PC-9 (cell line): Measurements from ENCODE around the gene RAB25. TPM values are rescaled to one million over a fixed set of nuclear protein-coding genes. Genes with fewer than 3 reads are reported as not detected.
A peak's percentile ranks its signal among the peaks of the same experiment; 100 is the strongest.

Experiments
- BruUV-seq: library from RNA; stranded (reverse); fragments of 400-500 nt; replicated peaks from 2 replicates; lab custom pipeline; 2021; lab: Mats Ljungman, UMichigan
- CTCF ChIA-PET: fragments of 300-600 bp; sonication (Branson Sonifier 250); formaldehyde crosslinking; loops from one replicate; lab custom pipeline; 2022; ENCODE audit warnings: antibody characterized with exemption; lab: Charles Lee
- POLR2A ChIA-PET: fragments of 300-600 bp; sonication (Branson Sonifier 250); formaldehyde crosslinking; loops from one replicate; lab custom pipeline; 2022; ENCODE audit warnings: antibody characterized with exemption; ENCODE audit not compliant: unreplicated experiment; lab: Charles Lee
- DNase-seq, 2 experiments: peaks; one replicate each; pipeline versions ENCODE4 v3.0.0 to v3.0.0-alpha.2; 2015 to 2022; ENCODE audit warnings: mixed read lengths in 1 of 2
- H2AFZ ChIP-seq: fragments of 200-600 bp; sonication (generic); 2 replicates; pipeline ENCODE4 v1.8.1; 2017; ENCODE audit warnings: antibody characterized with exemption
- H3F3A ChIP-seq: fragments of 200-600 bp; sonication (generic); 2 replicates; pipeline ENCODE4 v1.8.1; 2017; ENCODE audit warnings: antibody characterized with exemption, mild to moderate bottlenecking, low read depth; ENCODE audit not compliant: insufficient read depth
- H3K27ac ChIP-seq: fragments of 200-600 bp; sonication (generic); 2 replicates; pipeline ENCODE4 v1.6.1; 2016; ENCODE audit warnings: mixed run types
- H3K27me3 ChIP-seq: fragments of 200-600 bp; sonication (generic); 2 replicates; pipeline ENCODE4 v1.6.1; 2016; ENCODE audit warnings: low read depth, mixed run types; ENCODE audit not compliant: insufficient read depth
- H3K36me3 ChIP-seq: fragments of 200-600 bp; sonication (generic); 2 replicates; pipeline ENCODE4 v1.6.1; 2016; ENCODE audit warnings: low read depth, mixed run types
- H3K4me1 ChIP-seq: fragments of 200-600 bp; sonication (generic); replicated peaks from 2 replicates; pipeline ENCODE4 v1.6.1; 2016; ENCODE audit warnings: mixed run types; ENCODE audit not compliant: insufficient read depth
- H3K4me2 ChIP-seq: fragments of 200-600 bp; sonication (generic); 2 replicates; pipeline ENCODE4 v1.6.1; 2017; ENCODE audit warnings: mixed run types
- H3K4me3 ChIP-seq: fragments of 200-600 bp; sonication (generic); 2 replicates; pipeline ENCODE4 v1.6.1; 2016; ENCODE audit warnings: mixed run types
- H3K79me2 ChIP-seq: fragments of 200-600 bp; sonication (generic); 2 replicates; pipeline ENCODE4 v1.6.1; 2017; ENCODE audit warnings: low read depth, mixed run types
- H3K9me2 ChIP-seq: fragments of 200-600 bp; sonication (generic); 2 replicates; pipeline ENCODE4 v1.8.1; 2017; ENCODE audit warnings: mild to moderate bottlenecking; ENCODE audit not compliant: insufficient read depth
- H3K9me3 ChIP-seq: fragments of 200-600 bp; sonication (generic); 2 replicates; pipeline ENCODE4 v1.8.1; 2016; ENCODE audit warnings: low read depth; ENCODE audit not compliant: insufficient read depth
- H4K20me1 ChIP-seq: fragments of 200-600 bp; sonication (generic); 2 replicates; pipeline ENCODE4 v1.8.1; 2017; ENCODE audit not compliant: insufficient read depth
- EZH2 ChIP-seq: fragments of 200-600 bp; sonication (generic); IDR thresholded peaks from 2 replicates; pipeline ENCODE4 v1.8.0; 2017; ENCODE audit warnings: antibody characterized with exemption, low read depth
- intact Hi-C: fragments of 100-400 bp; cut with micrococcal nuclease; formaldehyde crosslinking; loops from one replicate; pipeline ENCODE4 v1.10.0; 2022; ENCODE audit not compliant: unreplicated experiment
- total RNA-seq: library from RNA; stranded (reverse); gene quantifications from 2 replicates; pipeline ENCODE4 v1.2.3, GENCODE V29; 2021
- TF ChIP-seq, protein P1 (sequence below): fragments of 200-600 bp; sonication (generic); conservative IDR thresholded peaks from 2 replicates; pipeline ENCODE4 v1.6.1; 2017; ENCODE audit warnings: mixed run types, antibody characterized with exemption, mild to moderate bottlenecking, moderate library complexity

Gene RAB25
- total RNA-seq, 1 experiment from 2014 or later: 129 TPM

DNA sequence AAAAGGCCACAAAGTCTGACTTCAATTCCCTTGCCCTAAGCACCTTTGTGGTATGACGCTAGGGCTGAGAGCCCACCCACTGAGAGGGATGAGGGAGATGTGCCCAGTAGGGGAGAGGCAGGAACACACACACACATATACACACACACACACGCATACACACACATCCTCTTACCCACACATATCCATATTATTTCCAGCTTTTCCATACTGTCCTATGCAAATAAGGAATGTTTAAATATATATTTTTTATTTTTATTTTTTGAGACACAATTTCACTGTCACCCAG lies 3.0 kb downstream of the RAB25 start:
- peaks cover 18% of the 10 kb centered on the region for H3K4me1 ChIP-seq
- DNase-seq: no peak
- BruUV-seq: no TSS peak
- no peaks in the 10 kb centered on the region for H3K9me3 ChIP-seq
- POLR2A ChIA-PET: interaction anchor here (0.6 kb wide), 1 partner anchor 208 kb away, joined by 4 read pairs; no protein-coding TSS in a partner anchor
- H3K4me2 ChIP-seq: peak overlapping the region; percentile 94
- intact Hi-C loops: loop anchor here (5.0 kb wide), 1 partner anchor 62 kb away; no protein-coding TSS in a partner anchor
- peaks cover 7% of the 10 kb centered on the region; the same call in 1 of the 2 replicates for H3K36me3 ChIP-seq
- no peak overlapping the region for H3K27ac ChIP-seq
- no peaks in the 10 kb centered on the region for H3K27me3 ChIP-seq
- H3K79me2 ChIP-seq: peaks cover 63% of the 10 kb centered on the region
- no peak overlapping the region for H2AFZ ChIP-seq
- TF ChIP-seq EZH2: no peak
- TF ChIP-seq, protein P1, sequence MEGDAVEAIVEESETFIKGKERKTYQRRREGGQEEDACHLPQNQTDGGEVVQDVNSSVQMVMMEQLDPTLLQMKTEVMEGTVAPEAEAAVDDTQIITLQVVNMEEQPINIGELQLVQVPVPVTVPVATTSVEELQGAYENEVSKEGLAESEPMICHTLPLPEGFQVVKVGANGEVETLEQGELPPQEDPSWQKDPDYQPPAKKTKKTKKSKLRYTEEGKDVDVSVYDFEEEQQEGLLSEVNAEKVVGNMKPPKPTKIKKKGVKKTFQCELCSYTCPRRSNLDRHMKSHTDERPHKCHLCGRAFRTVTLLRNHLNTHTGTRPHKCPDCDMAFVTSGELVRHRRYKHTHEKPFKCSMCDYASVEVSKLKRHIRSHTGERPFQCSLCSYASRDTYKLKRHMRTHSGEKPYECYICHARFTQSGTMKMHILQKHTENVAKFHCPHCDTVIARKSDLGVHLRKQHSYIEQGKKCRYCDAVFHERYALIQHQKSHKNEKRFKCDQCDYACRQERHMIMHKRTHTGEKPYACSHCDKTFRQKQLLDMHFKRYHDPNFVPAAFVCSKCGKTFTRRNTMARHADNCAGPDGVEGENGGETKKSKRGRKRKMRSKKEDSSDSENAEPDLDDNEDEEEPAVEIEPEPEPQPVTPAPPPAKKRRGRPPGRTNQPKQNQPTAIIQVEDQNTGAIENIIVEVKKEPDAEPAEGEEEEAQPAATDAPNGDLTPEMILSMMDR: no peak
- no peaks in the 10 kb centered on the region for H3K9me2 ChIP-seq
- peaks cover 22% of the 10 kb centered on the region for H3F3A ChIP-seq
- peaks cover 33% of the 10 kb centered on the region for H4K20me1 ChIP-seq
- 0 out of 2 replicates have a peak overlapping the region, but pooled peaks have one; percentile 64 for H3K4me3 ChIP-seq
- CTCF ChIA-PET: interaction anchor here (0.5 kb wide), 1 partner anchor 31 kb away, joined by 3 read pairs; no protein-coding TSS in a partner anchor

DNA sequence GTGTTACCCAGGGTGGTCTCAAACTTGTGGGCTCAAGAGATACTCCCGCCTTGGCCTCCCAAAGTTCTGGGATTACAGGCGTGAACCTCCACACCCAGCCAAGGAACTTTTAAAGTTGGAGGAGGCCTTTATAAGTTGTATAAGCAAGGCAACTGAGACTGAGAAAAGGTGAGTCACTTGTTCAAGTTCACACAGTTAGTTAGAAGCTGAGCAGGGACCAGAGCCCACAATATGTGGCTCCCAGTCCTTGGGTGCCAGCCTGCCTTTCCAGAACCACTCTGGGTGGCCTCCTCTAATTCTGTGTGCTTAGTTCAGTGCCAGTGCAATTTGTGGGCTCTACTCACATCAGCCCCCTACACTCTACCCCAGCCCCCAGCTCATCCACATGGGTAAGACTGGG lies 3.7 kb downstream of the RAB25 start:
- ChIA-PET POLR2A (no interaction called here), CTCF (interaction anchor here (0.6 to 3.1 kb wide), 3 partner anchors 72 to 449 kb away, joined by 3 to 16 read pairs (median 9); no protein-coding TSS in a partner anchor)
- intact Hi-C loops: loop anchor here (5.0 kb wide), 1 partner anchor 62 kb away; no protein-coding TSS in a partner anchor
- H2AFZ ChIP-seq: no peak overlapping the region
- H3F3A ChIP-seq: peaks cover 27% of the 10 kb centered on the region
- peaks cover 33% of the 10 kb centered on the region for H4K20me1 ChIP-seq
- no peak for DNase-seq
- peaks cover 7% of the 10 kb centered on the region; the same call in 1 of the 2 replicates for H3K36me3 ChIP-seq
- no peak overlapping the region for H3K27ac ChIP-seq
- H3K9me3 ChIP-seq: no peaks in the 10 kb centered on the region
- TF ChIP-seq EZH2: no peak
- TF ChIP-seq, protein P1: no peak
- H3K4me1 ChIP-seq: peaks cover 18% of the 10 kb centered on the region
- no TSS peak for BruUV-seq
- no peak overlapping the region for H3K4me2 ChIP-seq
- peaks cover 63% of the 10 kb centered on the region for H3K79me2 ChIP-seq
- no peaks in the 10 kb centered on the region for H3K27me3 ChIP-seq
- H3K9me2 ChIP-seq: no peaks in the 10 kb centered on the region
- no peak overlapping the region for H3K4me3 ChIP-seq

DNA sequence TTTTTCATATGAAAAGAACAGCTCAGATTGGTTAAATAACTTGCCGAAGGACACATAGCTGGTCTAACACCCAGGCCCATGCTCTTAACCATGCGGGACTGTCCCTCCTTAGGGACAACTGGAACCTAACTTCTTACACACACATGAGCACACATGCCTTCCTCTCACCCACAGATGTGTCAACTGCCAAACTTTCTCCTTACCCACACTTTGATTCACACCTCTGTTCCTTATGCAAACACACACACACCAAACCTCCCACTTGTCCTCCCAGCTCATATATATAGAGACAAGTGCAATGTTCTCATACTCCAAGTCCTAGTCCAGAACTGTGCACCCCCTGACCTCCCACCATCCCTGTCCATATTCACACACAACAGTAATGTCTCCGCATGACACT lies 4.3 kb downstream of the RAB25 start:
- no peak for DNase-seq
- no peak overlapping the region for H2AFZ ChIP-seq
- BruUV-seq: no TSS peak
- H4K20me1 ChIP-seq: peaks cover 33% of the 10 kb centered on the region
- no peak overlapping the region for H3K4me3 ChIP-seq
- peaks cover 18% of the 10 kb centered on the region for H3K4me1 ChIP-seq
- TF ChIP-seq, protein P1: no peak
- no peak for TF ChIP-seq EZH2
- H3K9me2 ChIP-seq: no peaks in the 10 kb centered on the region
- CTCF ChIA-PET: interaction anchor here (0.7 to 3.1 kb wide), 2 partner anchors 7 to 127 kb away, joined by 15 to 16 read pairs; no protein-coding TSS in a partner anchor
- peaks cover 27% of the 10 kb centered on the region for H3F3A ChIP-seq
- peaks cover 7% of the 10 kb centered on the region; the same call in 1 of the 2 replicates for H3K36me3 ChIP-seq
- POLR2A ChIA-PET: no interaction called here
- no peak overlapping the region for H3K4me2 ChIP-seq
- H3K27ac ChIP-seq: no peak overlapping the region
- H3K9me3 ChIP-seq: no peaks in the 10 kb centered on the region
- H3K27me3 ChIP-seq: no peaks in the 10 kb centered on the region
- intact Hi-C loops: no loop called here
- peaks cover 63% of the 10 kb centered on the region for H3K79me2 ChIP-seq
